ENCODE measurements around the gene SMIM28. TPM values are rescaled to one million over a fixed set of nuclear protein-coding genes. Genes with fewer than 3 reads are reported as not detected.

Gene SMIM28
- total RNA-seq, 2 experiments from 2014 or later = not detected

DNA sequence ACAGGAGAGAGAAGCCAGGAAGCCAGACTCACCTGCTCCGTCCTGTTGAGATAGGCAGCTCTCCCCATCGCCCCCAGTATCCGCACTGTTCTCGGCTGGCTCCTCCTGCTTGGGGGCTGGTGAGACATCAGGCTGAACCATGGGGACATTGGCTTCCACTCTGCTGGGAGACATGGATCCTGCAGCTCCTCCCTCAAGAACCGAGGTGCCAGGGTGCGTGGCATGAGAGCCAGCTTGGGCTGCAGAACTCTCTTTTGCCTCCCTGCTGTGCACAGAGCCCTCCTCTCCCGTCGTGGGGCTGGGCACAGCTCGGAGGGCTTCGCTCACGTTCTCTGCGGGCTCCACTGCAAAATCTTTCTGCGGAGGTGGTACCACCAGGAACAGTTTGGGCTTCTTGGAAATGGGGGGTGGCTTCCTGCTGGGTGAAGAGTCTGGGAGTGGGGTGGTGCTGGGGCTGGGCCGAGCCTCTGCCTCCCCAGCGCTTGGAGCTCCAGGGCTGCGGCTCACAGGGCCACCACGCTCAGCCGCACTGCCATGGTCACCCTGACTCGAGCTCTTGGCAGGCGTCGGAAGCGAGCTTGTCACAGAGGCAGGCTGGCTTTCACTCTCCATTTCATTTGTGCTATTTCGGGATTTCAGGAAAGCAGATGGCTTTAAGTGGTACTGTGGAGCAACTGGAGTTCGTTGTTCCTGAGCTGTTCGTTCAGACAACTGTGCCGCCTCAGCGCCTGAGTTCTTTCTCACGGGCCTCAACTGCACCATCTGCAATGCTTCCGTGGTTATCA lies 52.8 kb downstream of the SMIM28 start:
- Histone ChIP-seq H3K27ac (ENCODE audit: low read depth, low read length, poor library complexity, severe bottlenecking) (no peak overlapping the region), H3K9me3 (ENCODE audit: low read length) (no peaks in the 10 kb centered on the region), H3K4me2 (ENCODE audit: low read length) (no peak overlapping the region), H3K9me2 (ENCODE audit: insufficient read depth, low read length) (no peaks in the 10 kb centered on the region), H3K4me1 (ENCODE audit: insufficient read depth, low read length, poor library complexity, severe bottlenecking) (no peaks in the 10 kb centered on the region), H3K79me2 (ENCODE audit: insufficient read depth, low read depth, low read length) (no peaks in the 10 kb centered on the region), H4K20me1 (ENCODE audit: insufficient read depth, low read length) (no peaks in the 10 kb centered on the region), H3K36me3 (ENCODE audit: insufficient read depth, low read length) (no peaks in the 10 kb centered on the region), H2AFZ (ENCODE audit: low read length) (no peak overlapping the region), H3K4me3 (ENCODE audit: low read depth, low read length, poor library complexity, severe bottlenecking) (no peak overlapping the region)
- DNase-seq (ENCODE audit: low spot score) = no peak
- intact Hi-C loops (cut with micrococcal nuclease; ENCODE audit: unreplicated experiment) = no loop called here
- TF ChIP-seq, protein P1, sequence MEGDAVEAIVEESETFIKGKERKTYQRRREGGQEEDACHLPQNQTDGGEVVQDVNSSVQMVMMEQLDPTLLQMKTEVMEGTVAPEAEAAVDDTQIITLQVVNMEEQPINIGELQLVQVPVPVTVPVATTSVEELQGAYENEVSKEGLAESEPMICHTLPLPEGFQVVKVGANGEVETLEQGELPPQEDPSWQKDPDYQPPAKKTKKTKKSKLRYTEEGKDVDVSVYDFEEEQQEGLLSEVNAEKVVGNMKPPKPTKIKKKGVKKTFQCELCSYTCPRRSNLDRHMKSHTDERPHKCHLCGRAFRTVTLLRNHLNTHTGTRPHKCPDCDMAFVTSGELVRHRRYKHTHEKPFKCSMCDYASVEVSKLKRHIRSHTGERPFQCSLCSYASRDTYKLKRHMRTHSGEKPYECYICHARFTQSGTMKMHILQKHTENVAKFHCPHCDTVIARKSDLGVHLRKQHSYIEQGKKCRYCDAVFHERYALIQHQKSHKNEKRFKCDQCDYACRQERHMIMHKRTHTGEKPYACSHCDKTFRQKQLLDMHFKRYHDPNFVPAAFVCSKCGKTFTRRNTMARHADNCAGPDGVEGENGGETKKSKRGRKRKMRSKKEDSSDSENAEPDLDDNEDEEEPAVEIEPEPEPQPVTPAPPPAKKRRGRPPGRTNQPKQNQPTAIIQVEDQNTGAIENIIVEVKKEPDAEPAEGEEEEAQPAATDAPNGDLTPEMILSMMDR (conservative IDR thresholded peaks at IDR 0.05; ENCODE audit: low read length) = no peak
- TF ChIP-seq EZH2phosphoT487 (IDR thresholded peaks at IDR 0.05; ENCODE audit: borderline replicate concordance, low read depth, low read length) = no peak
- ChIA-PET POLR2A (interaction anchor here (0.6 to 1.3 kb wide), 4 partner anchors 9 to 418 kb away, joined by 3 to 5 read pairs (median 3); no protein-coding TSS in a partner anchor), CTCF (ENCODE audit: unreplicated experiment) (interaction anchor here (1.1 to 2.5 kb wide), 2 partner anchors 68 to 314 kb away, joined by 3 to 5 read pairs; partner anchors contain the start of gene NHSL1)
- BruUV-seq (replicated peaks) = no TSS peak

DNA sequence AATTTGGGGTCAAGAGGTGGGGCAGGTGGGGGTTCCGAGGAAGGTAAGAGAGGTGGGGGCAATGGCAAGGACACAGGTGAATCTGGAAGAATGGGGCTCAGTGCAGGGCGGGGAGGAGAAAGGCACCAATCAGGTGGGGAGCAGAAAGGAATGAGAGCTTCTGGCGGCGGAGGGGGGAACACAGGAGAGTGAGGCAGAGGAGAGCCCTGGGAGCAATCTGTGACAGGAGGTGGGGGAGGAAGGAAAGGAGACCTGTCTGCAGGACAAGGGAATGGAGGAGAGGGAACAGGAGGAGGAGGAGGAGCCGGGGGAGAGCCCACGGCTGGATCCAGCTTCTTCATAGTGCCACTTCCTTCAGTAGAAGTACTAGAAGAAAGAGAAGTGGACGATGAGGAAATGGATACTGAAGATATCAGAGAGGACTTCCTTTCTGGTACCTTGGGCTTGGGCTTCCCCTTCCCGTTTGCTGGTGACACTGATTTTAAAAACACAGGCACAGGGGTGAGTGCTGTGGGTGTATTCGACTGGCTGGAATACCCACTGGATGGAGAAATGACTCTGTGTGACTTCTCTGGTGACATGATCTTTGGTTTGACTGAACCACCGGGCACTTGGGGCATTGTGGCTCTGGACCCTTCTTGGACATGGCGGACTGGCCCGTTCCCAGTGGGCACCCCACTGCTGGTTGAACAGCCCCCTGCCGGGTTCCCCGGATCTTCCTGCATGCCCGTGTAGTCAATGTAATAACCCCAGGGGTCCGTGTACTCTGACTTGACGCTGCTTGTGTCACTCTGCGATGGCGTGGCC lies 53.8 kb downstream of the SMIM28 start:
- no peak for DNase-seq (ENCODE audit: low spot score)
- ChIA-PET POLR2A (interaction anchor here (1.2 kb wide), 1 partner anchor 8 kb away, joined by 3 read pairs; no protein-coding TSS in a partner anchor), CTCF (ENCODE audit: unreplicated experiment) (no interaction called here)
- H4K20me1 ChIP-seq (ENCODE audit: insufficient read depth, low read length) = no peaks in the 10 kb centered on the region
- H3K9me2 ChIP-seq (ENCODE audit: insufficient read depth, low read length) = no peaks in the 10 kb centered on the region
- BruUV-seq (replicated peaks) = no TSS peak
- H3K27ac ChIP-seq (ENCODE audit: low read depth, low read length, poor library complexity, severe bottlenecking) = no peak overlapping the region
- TF ChIP-seq, protein P1 (conservative IDR thresholded peaks at IDR 0.05; ENCODE audit: low read length) = no peak
- no peak for TF ChIP-seq EZH2phosphoT487 (IDR thresholded peaks at IDR 0.05; ENCODE audit: borderline replicate concordance, low read depth, low read length)
- no peaks in the 10 kb centered on the region for H3K4me1 ChIP-seq (ENCODE audit: insufficient read depth, low read length, poor library complexity, severe bottlenecking)
- intact Hi-C loops (cut with micrococcal nuclease; ENCODE audit: unreplicated experiment) = no loop called here
- no peaks in the 10 kb centered on the region for H3K36me3 ChIP-seq (ENCODE audit: insufficient read depth, low read length)
- H3K79me2 ChIP-seq (ENCODE audit: insufficient read depth, low read depth, low read length) = no peaks in the 10 kb centered on the region
- no peak overlapping the region for H2AFZ ChIP-seq (ENCODE audit: low read length)
- H3K9me3 ChIP-seq (ENCODE audit: low read length) = no peaks in the 10 kb centered on the region
- no peak overlapping the region for H3K4me3 ChIP-seq (ENCODE audit: low read depth, low read length, poor library complexity, severe bottlenecking)
- no peak overlapping the region for H3K4me2 ChIP-seq (ENCODE audit: low read length)

Data from OCI-LY7 (cell line).